PC-9 (cell line): ENCODE measurements around the gene TSPAN11. TPM values are rescaled to one million over a fixed set of nuclear protein-coding genes. Genes with fewer than 3 reads are reported as not detected.
A peak's percentile ranks its signal among the peaks of the same experiment; 100 is the strongest.

Experiments used
- BruUV-seq: library from RNA; stranded (reverse); fragments of 400-500 nt; replicated peaks from 2 replicates; lab custom pipeline; 2021; lab: Mats Ljungman, UMichigan
- CTCF ChIA-PET: fragments of 300-600 bp; sonication (Branson Sonifier 250); formaldehyde crosslinking; loops from one replicate; lab custom pipeline; 2022; ENCODE audit warnings: antibody characterized with exemption; lab: Charles Lee
- POLR2A ChIA-PET: fragments of 300-600 bp; sonication (Branson Sonifier 250); formaldehyde crosslinking; loops from one replicate; lab custom pipeline; 2022; ENCODE audit warnings: antibody characterized with exemption; ENCODE audit not compliant: unreplicated experiment; lab: Charles Lee
- DNase-seq, 2 experiments: peaks; one replicate each; pipeline versions ENCODE4 v3.0.0 to v3.0.0-alpha.2; 2015 to 2022; ENCODE audit warnings: mixed read lengths in 1 of 2
- H2AFZ ChIP-seq: fragments of 200-600 bp; sonication (generic); 2 replicates; pipeline ENCODE4 v1.8.1; 2017; ENCODE audit warnings: antibody characterized with exemption
- H3F3A ChIP-seq: fragments of 200-600 bp; sonication (generic); 2 replicates; pipeline ENCODE4 v1.8.1; 2017; ENCODE audit warnings: antibody characterized with exemption, mild to moderate bottlenecking, low read depth; ENCODE audit not compliant: insufficient read depth
- H3K27ac ChIP-seq: fragments of 200-600 bp; sonication (generic); 2 replicates; pipeline ENCODE4 v1.6.1; 2016; ENCODE audit warnings: mixed run types
- H3K27me3 ChIP-seq: fragments of 200-600 bp; sonication (generic); 2 replicates; pipeline ENCODE4 v1.6.1; 2016; ENCODE audit warnings: low read depth, mixed run types; ENCODE audit not compliant: insufficient read depth
- H3K36me3 ChIP-seq: fragments of 200-600 bp; sonication (generic); 2 replicates; pipeline ENCODE4 v1.6.1; 2016; ENCODE audit warnings: low read depth, mixed run types
- H3K4me1 ChIP-seq: fragments of 200-600 bp; sonication (generic); replicated peaks from 2 replicates; pipeline ENCODE4 v1.6.1; 2016; ENCODE audit warnings: mixed run types; ENCODE audit not compliant: insufficient read depth
- H3K4me2 ChIP-seq: fragments of 200-600 bp; sonication (generic); 2 replicates; pipeline ENCODE4 v1.6.1; 2017; ENCODE audit warnings: mixed run types
- H3K4me3 ChIP-seq: fragments of 200-600 bp; sonication (generic); 2 replicates; pipeline ENCODE4 v1.6.1; 2016; ENCODE audit warnings: mixed run types
- H3K79me2 ChIP-seq: fragments of 200-600 bp; sonication (generic); 2 replicates; pipeline ENCODE4 v1.6.1; 2017; ENCODE audit warnings: low read depth, mixed run types
- H3K9me2 ChIP-seq: fragments of 200-600 bp; sonication (generic); 2 replicates; pipeline ENCODE4 v1.8.1; 2017; ENCODE audit warnings: mild to moderate bottlenecking; ENCODE audit not compliant: insufficient read depth
- H3K9me3 ChIP-seq: fragments of 200-600 bp; sonication (generic); 2 replicates; pipeline ENCODE4 v1.8.1; 2016; ENCODE audit warnings: low read depth; ENCODE audit not compliant: insufficient read depth
- H4K20me1 ChIP-seq: fragments of 200-600 bp; sonication (generic); 2 replicates; pipeline ENCODE4 v1.8.1; 2017; ENCODE audit not compliant: insufficient read depth
- EZH2 ChIP-seq: fragments of 200-600 bp; sonication (generic); IDR thresholded peaks from 2 replicates; pipeline ENCODE4 v1.8.0; 2017; ENCODE audit warnings: antibody characterized with exemption, low read depth
- intact Hi-C: fragments of 100-400 bp; cut with micrococcal nuclease; formaldehyde crosslinking; loops from one replicate; pipeline ENCODE4 v1.10.0; 2022; ENCODE audit not compliant: unreplicated experiment
- total RNA-seq: library from RNA; stranded (reverse); gene quantifications from 2 replicates; pipeline ENCODE4 v1.2.3, GENCODE V29; 2021
- TF ChIP-seq, protein P1 (sequence below): fragments of 200-600 bp; sonication (generic); conservative IDR thresholded peaks from 2 replicates; pipeline ENCODE4 v1.6.1; 2017; ENCODE audit warnings: mixed run types, antibody characterized with exemption, mild to moderate bottlenecking, moderate library complexity

Gene TSPAN11
- total RNA-seq, 1 experiment from 2014 or later = not detected

DNA sequence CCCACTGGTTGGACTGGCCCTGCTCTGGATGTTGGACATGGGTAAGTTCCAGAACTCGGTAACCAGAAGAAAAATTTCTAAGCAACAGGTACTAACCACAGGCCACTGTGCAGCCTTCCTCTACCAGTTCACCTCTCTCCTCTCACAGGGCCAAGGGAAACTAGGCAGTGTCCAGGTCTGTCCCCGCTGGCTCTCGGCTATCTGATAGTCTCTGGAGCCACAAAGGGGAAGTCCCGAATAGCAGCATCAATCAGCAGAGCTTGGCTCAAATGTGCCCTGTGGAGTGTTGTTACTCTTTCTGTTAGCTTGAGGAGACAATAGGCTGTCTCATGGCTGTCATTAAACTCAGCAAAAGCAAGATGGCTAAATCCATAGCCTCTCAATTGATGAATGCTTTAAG lies 73.2 kb downstream of the TSPAN11 start:
- Histone ChIP-seq H3K9me3 (no peaks in the 10 kb centered on the region), H3K4me1 (peaks cover 38% of the 10 kb centered on the region), H4K20me1 (no peaks in the 10 kb centered on the region), H3K27me3 (no peaks in the 10 kb centered on the region), H3K27ac (no peak overlapping the region), H3F3A (peaks cover 5% of the 10 kb centered on the region; the same call in 1 of the 2 replicates), H3K79me2 (peaks cover 10% of the 10 kb centered on the region; the same call in 1 of the 2 replicates), H3K36me3 (0 out of 2 replicates have a peak, but pooled peaks cover 7% of the 10 kb centered on the region), H2AFZ (no peak overlapping the region), H3K4me2 (no peak overlapping the region), H3K4me3 (no peak overlapping the region), H3K9me2 (no peaks in the 10 kb centered on the region)
- intact Hi-C loops = loop anchor here (10.0 kb wide), 1 partner anchor 325 kb away; the partner anchor contains the start of gene SINHCAF
- DNase-seq = no peak
- no TSS peak for BruUV-seq
- TF ChIP-seq, protein P1, sequence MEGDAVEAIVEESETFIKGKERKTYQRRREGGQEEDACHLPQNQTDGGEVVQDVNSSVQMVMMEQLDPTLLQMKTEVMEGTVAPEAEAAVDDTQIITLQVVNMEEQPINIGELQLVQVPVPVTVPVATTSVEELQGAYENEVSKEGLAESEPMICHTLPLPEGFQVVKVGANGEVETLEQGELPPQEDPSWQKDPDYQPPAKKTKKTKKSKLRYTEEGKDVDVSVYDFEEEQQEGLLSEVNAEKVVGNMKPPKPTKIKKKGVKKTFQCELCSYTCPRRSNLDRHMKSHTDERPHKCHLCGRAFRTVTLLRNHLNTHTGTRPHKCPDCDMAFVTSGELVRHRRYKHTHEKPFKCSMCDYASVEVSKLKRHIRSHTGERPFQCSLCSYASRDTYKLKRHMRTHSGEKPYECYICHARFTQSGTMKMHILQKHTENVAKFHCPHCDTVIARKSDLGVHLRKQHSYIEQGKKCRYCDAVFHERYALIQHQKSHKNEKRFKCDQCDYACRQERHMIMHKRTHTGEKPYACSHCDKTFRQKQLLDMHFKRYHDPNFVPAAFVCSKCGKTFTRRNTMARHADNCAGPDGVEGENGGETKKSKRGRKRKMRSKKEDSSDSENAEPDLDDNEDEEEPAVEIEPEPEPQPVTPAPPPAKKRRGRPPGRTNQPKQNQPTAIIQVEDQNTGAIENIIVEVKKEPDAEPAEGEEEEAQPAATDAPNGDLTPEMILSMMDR = no peak
- TF ChIP-seq EZH2 = no peak
- POLR2A ChIA-PET = no interaction called here
- CTCF ChIA-PET = no interaction called here

DNA sequence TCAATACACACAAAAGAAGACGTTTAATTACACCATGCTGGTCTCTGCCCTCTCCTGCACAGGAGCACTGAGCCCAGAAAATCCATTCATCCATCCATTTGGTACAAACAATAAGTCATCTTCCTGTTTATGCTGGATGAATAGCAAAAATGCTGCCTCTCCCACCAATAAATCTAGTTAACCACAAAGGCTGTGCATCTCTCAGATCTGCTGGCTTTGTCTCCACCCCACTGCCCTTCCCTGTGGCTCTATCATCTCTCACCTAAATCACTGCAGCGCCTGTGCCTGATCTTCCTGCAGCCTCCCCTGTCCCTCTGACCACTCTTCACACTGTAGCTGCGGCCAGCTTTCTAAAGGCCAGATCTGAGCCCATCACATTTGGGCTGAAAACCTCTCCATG lies 74.2 kb downstream of the TSPAN11 start:
- ChIA-PET CTCF (interaction anchor here (0.6 to 0.7 kb wide), 2 partner anchors 11 to 1358 kb away, joined by 3 read pairs; no protein-coding TSS in a partner anchor), POLR2A (interaction anchor here (0.8 kb wide), 1 partner anchor 233 kb away, joined by 4 read pairs; no protein-coding TSS in a partner anchor)
- H3K27me3 ChIP-seq = no peaks in the 10 kb centered on the region
- 0 out of 2 replicates have a peak, but pooled peaks cover 7% of the 10 kb centered on the region for H3K36me3 ChIP-seq
- no TSS peak for BruUV-seq
- no peak overlapping the region for H2AFZ ChIP-seq
- no peak for TF ChIP-seq EZH2
- TF ChIP-seq, protein P1 = no peak
- H3K4me2 ChIP-seq = peak overlapping the region; percentile 34
- intact Hi-C loops = loop anchor here (10.0 kb wide), 1 partner anchor 324 kb away; the partner anchor contains the start of gene SINHCAF
- H3K79me2 ChIP-seq = peaks cover 16% of the 10 kb centered on the region; the same call in 1 of the 2 replicates
- H3K27ac ChIP-seq = no peak overlapping the region
- H3K4me3 ChIP-seq = no peak overlapping the region
- DNase-seq = peak in 1 of 2 experiments; percentile 44
- no peaks in the 10 kb centered on the region for H4K20me1 ChIP-seq
- no peaks in the 10 kb centered on the region for H3K9me2 ChIP-seq
- H3K9me3 ChIP-seq = no peaks in the 10 kb centered on the region
- peaks cover 15% of the 10 kb centered on the region for H3F3A ChIP-seq
- H3K4me1 ChIP-seq = peaks cover 48% of the 10 kb centered on the region

DNA sequence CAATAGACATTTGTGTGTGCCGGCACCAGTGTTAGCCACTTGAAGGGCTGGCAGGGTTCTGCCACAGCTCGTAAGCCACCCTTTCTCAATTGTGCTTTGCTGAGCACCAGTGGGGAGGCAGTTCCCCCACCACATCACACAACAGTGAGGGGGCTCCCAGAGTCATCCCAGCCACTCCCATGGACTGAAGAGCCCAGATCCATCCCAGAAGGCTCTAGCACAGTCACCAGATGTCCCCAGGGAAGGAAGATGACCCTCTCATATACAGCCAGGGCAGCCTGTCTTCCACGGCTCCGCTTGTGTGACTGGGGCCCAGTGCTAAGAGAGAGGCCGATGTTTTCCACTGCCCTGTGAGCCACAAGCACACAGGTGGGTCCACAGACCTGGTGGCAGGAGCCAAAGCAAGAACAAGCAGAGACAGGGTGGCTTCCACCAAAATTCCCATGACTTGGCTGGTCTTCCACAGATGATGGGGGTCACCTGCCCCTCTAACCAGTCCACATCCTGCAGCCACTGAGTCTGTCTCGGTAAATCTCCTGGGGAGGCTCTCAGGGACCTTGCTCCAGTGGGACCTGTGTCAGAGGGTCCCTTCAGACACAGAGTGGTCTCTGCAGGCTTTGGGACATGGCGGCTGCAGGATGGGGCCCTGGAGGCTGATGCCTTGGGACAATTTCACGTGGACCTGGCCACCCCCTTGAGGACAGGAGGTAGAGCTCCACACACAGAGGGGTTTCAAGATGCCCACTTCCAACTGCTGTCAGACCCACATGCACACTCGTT lies 75.2 kb downstream of the TSPAN11 start:
- POLR2A ChIA-PET = no interaction called here
- no peaks in the 10 kb centered on the region for H3K9me2 ChIP-seq
- no peak overlapping the region for H3K27ac ChIP-seq
- peaks cover 59% of the 10 kb centered on the region for H3K4me1 ChIP-seq
- peaks cover 23% of the 10 kb centered on the region for H3F3A ChIP-seq
- DNase-seq = no peak
- H2AFZ ChIP-seq = no peak overlapping the region
- H3K79me2 ChIP-seq = peaks cover 16% of the 10 kb centered on the region; the same call in 1 of the 2 replicates
- CTCF ChIA-PET = no interaction called here
- no peak overlapping the region for H3K4me3 ChIP-seq
- H3K4me2 ChIP-seq = no peak overlapping the region
- intact Hi-C loops = loop anchor here (10.0 kb wide), 1 partner anchor 323 kb away; the partner anchor contains the start of gene SINHCAF
- H4K20me1 ChIP-seq = no peaks in the 10 kb centered on the region
- no TSS peak for BruUV-seq
- H3K27me3 ChIP-seq = no peaks in the 10 kb centered on the region
- no peaks in the 10 kb centered on the region for H3K9me3 ChIP-seq
- no peak for TF ChIP-seq EZH2
- TF ChIP-seq, protein P1 = no peak
- H3K36me3 ChIP-seq = 0 out of 2 replicates have a peak, but pooled peaks cover 5% of the 10 kb centered on the region
